UCSD-AML1 (cell line): ENCODE results near the gene PASD1.
"Not testable (repeated sequence)": the region's sequence is repeated elsewhere in the genome, so short reads cannot be mapped to it uniquely, and the experiment has no call there.

Experiments
- DNase-seq: peaks from one replicate; lab custom pipeline; 2025; ENCODE audit not compliant: unreplicated experiment; lab: John Stamatoyannopoulos, UW

Gene PASD1

DNA sequence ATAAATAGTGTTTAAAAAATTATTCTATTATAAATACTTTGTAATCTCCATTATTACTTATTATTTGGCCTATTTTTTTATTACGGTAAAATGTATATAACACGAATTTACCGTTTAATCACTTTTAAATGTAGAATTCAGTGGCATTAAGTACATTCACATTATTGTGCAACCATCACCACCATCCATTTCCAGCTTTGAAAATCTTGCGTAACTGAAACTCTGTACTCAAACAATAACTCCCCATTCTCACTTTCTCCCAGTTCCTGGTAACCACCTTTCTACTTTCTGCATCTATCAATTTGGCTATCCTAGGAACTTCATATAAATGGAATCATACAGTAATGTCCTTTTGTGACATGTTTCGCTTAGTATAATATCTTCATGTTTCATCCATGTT is 45.7 kb downstream of the PASD1 start:
- no peak for DNase-seq

- DNase-seq: no peak
Observed at GRCh38 chrX:151621422-151621821, 57.9 kb downstream of the PASD1 start.

GRCh38 chrX:151624677-151625076 is 61.2 kb downstream of the PASD1 start:
- no peak for DNase-seq

DNA sequence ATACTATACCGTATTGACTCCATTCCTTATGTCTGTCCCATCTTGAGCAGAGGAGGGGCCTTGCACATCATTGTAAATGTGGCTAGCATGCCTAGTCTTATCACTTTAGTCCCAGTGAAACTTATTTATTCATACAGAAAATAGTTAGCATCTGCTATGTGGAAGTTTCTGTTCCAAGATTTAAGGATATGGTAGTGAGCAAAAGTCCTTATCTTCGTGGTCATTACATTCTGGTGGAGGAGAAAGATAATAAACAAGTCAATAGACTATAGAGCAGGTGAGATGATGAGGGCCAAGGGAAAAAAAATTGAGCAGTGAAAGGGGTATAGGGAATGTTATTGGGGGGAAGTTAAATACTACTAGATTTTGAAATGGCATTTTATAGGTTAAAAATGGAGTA is 68.3 kb downstream of the PASD1 start:
- no peak for DNase-seq

DNA sequence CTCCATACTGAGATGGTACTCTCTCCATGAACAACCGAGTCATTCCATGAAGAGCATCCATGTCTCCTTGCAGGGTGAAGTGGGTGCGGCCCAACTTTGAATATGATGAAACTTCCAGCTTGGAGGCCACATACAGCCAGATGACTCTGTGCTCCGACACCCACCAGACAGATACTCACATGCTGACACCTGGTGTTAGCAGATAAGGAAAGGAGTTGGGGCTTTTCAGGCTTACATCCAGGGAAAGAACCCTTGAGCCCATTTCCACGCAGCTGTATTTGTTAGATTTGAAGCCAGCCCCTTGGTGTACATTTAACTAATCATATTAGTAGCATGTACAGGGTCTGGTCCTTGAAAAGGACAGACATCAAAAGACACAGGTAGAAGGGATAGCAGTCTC is 69.7 kb downstream of the PASD1 start:
- no peak for DNase-seq

DNA sequence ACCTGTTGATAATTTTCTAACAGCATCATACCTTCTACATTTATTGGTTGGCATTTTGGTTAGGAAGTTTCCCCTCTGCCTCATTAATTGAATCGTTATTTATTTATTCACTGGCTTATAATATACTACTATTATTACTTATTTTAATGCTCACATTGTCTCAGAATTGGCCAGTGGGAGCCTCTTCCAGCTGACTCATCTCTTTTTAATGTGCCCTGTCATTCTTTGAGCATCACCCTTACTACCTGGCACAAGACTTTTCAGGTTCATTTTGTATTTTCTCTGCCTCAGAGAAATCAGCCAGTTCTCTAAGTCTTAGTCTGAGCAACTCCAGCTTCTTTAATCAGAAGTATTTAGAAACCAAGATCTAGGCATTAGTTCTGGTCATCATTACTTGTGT is 71.5 kb downstream of the PASD1 start:
- no peak for DNase-seq

GRCh38 chrX:151641564-151641963 is 78.1 kb downstream of the PASD1 start:
- no peak for DNase-seq

- DNase-seq: no peak
Observed at GRCh38 chrX:151675121-151675746, 111.8 kb downstream of the PASD1 start.

DNA sequence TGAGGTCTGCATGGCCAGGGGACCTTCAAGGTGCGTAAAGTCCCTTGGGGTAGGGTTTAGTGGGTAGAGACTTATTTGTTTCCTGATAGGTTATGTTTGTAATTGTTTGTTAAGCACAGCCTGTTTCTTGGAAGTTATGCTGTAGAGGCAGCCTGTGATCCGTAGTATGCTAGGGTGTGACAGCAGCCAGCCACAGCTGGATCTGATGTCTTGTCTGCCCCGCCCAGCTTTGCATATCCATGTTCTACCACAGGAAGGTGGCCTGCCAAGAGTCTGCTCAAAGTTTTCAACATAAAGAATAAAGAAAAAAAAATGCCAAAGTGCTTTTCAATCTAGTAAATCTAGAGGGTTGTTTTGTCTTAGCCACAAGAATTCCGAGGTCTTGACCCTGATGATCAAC is 112.7 kb downstream of the PASD1 start:
- no peak for DNase-seq

- DNase-seq: no peak
Observed at GRCh38 chrX:151679798-151680402, 116.4 kb downstream of the PASD1 start.

DNA sequence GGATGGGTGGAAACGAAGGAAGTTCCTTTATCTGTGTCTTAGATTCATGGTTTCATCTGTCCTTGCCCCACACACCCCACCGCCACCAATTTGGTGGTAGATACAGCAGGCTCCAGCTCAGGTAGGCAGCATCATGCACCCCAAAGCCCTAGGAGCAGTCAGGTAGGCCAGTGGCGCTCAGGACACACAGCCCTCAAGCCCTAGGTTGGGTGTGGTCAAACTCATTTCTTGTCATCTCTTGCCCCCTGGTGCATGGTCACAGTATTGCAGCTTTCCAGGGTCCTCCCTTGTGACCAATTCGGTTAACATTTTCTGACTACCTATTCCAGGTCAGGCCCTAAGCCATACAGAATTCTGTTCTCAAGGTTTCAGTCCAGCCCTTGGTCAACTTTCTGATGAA is 117.3 kb downstream of the PASD1 start:
- peak; percentile 66 for DNase-seq

- no peak for DNase-seq
Observed at GRCh38 chrX:151687635-151688034, 124.2 kb downstream of the PASD1 start.

GRCh38 chrX:151688695-151689094 is 125.2 kb downstream of the PASD1 start:
- no peak for DNase-seq

DNA sequence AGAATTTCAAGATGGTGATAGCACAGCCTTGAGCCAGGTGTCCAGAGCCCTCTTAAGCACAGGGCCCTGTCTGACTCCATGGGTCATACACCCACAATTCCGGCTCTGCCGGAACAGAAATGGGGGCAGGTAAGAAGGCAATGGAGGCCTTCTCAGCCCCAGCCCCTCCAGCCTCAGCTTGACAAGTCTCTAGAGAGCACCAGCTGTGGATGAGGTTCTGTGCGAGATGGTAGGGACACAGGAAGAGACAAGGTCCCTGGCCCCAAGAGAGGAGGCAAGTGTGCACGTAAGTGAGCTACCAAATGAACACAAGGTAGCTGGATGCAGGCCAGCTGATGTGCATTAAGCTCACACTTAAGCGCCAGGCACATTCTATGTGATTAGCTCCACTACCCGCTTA is 129.3 kb downstream of the PASD1 start:
- DNase-seq: no peak

- DNase-seq: no peak
Observed at GRCh38 chrX:151694121-151694520, 130.6 kb downstream of the PASD1 start.

- no peak for DNase-seq
Observed at GRCh38 chrX:151694661-151695582, 131.4 kb downstream of the PASD1 start, which contains the start of gene PRRG3. TSS of gene PRRG3 (plus strand) at chrX:151695458. CDS start at chrX:151698815, 3,357 bp downstream.

- DNase-seq: no peak
Observed at GRCh38 chrX:151695583-151696340, 132.3 kb downstream of the PASD1 start.

- not testable (repeated sequence) for DNase-seq
Observed at GRCh38 chrX:151697082-151697481, 133.6 kb downstream of the PASD1 start.

GRCh38 chrX:151697522-151697921 is 134.0 kb downstream of the PASD1 start:
- no peak for DNase-seq

DNA sequence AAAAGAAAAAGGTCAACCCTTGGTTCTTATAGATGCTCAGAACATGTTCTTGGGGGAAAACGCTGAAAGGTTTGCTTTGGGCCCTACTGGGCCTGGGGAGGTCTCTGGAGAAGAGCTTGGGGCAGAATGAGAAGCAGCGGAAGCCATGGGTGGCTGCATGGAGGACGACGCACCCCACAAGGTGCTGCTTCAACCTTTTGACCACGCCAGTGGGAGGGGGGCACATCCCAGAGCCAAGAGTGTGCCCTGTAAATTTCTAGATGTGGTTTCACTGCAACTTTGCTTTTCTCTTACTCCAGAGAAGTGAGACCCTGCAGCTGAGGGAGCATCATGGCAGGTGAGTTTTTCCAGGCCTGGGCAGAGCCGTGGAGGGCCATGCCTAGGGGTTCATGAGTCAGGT is 135.0 kb downstream of the PASD1 start:
- no peak for DNase-seq

- DNase-seq: no peak
Observed at GRCh38 chrX:151699746-151700145, 136.3 kb downstream of the PASD1 start.
